Right lobe of liver (tissue), 6 donors: Measurements from ENCODE around the gene TUBGCP2. TPM values are rescaled to one million over a fixed set of nuclear protein-coding genes. Genes with fewer than 3 reads are reported as not detected.
A peak's percentile ranks its signal among the peaks of the same experiment; 100 is the strongest.

Source experiments
- ATAC-seq, 4 donors: fragments of 200-7000 bp; cut with Tn5 transposase; one replicate each; pipeline ENCODE4 v1.9.1; 2020; ENCODE audit warnings: mild to moderate bottlenecking in 4 of 4, moderate library complexity in 4 of 4
- DNase-seq, 3 donors: peaks; one replicate each; pipeline ENCODE4 v3.0.0-alpha.2; 2020
- H3K27ac ChIP-seq, 3 donors: fragments of 200-600 bp; one replicate each; pipeline ENCODE4 v1.8.0; 2022
- H3K27me3 ChIP-seq, 2 donors: fragments of 200-600 bp; one replicate each; pipeline ENCODE4 v1.8.0; 2022
- H3K36me3 ChIP-seq, 4 donors: fragments of 200-600 bp; sonication (generic) in 1 of 4; one replicate each; pipeline versions ENCODE4 v1.5.1 to v1.8.0; 2017 to 2022; ENCODE audit warnings: control low read depth in 1 of 4
- H3K4me1 ChIP-seq, 4 donors: fragments of 200-600 bp; sonication (generic) in 1 of 4; one replicate each; pipeline versions ENCODE4 v1.5.1 to v1.8.0; 2017 to 2022; ENCODE audit warnings: control low read depth in 1 of 4
- H3K4me3 ChIP-seq, 3 donors: fragments of 200-600 bp; one replicate each; pipeline ENCODE4 v1.8.0; 2022
- H3K9me3 ChIP-seq, 4 donors: fragments of 200-600 bp; sonication (generic) in 1 of 4; one replicate each; pipeline versions ENCODE4 v1.5.1 to v1.8.0; 2017 to 2022; ENCODE audit warnings: control low read depth in 1 of 4
- CTCF ChIP-seq, 4 donors: fragments of 200-600 bp in 3 of 4; fragments of 450-650 bp in 1 of 4; IDR thresholded peaks; one replicate each; pipeline versions ENCODE4 v1.5.1 to v1.8.0; 2016 to 2022; ENCODE audit warnings: antibody characterized with exemption in 4 of 4, mild to moderate bottlenecking in 2 of 4
- POLR2A ChIP-seq: fragments of 450-650 bp; IDR thresholded peaks from one replicate; pipeline ENCODE4 v1.6.1; 2017; ENCODE audit warnings: antibody characterized with exemption, mild to moderate bottlenecking
- WGBS: methylation state at CpG from one replicate; pipeline ENCODE4 v1.1.6; 2018; ENCODE audit warnings: low coverage, low lambda C conversion rate; ENCODE audit not compliant: insufficient coverage; ENCODE audit errors: missing lambda C conversion rate; 5-methylcytosine and 5-hydroxymethylcytosine counted together
- intact Hi-C, 2 donors: fragments of 100-400 bp; cut with DNase I; formaldehyde crosslinking; loops; one replicate each; pipeline versions ENCODE4 v1.11.2 to v1.14.1; 2022
- total RNA-seq, 6 experiments: library from RNA; depleted of rRNA in 2 of 6; stranded (reverse); fragments of >200 nt in 2 of 6; fragmentation: NEBNext Ultra II Directional in 3 of 6; extraction: Animal tissue kit (Norgen Biotek cat#: 25700) in 3 of 6; gene quantifications; one replicate each; pipeline versions ENCODE4 v1.1.0 to v1.2.4, GENCODE V29; 2016 to 2023
- donor health status: DM: no; HTN: yes; CAD: no.
- donor health status: DM: no; HTN: no; CAD: no.
- donor health status: DM: no; HTN: no; CAD: no.
- donor health status: DM: no; HTN: yes; CAD: no.
- donor health status: DM: no; HTN: yes; CAD: no.

TUBGCP2 gene
- total RNA-seq, 6 experiments from 2014 or later: 19.6 to 30.0 (median 25.6) TPM

- intact Hi-C loops: no loop called here
These were observed 1.7 kb downstream of the TUBGCP2 start for GRCh38 chr10:133306941-133307379.

GRCh38 chr10:133306097-133306476 is 2.6 kb downstream of the TUBGCP2 start:
- H3K27ac ChIP-seq: peak overlapping the region in 2 of 3 donors; percentile 29 to 60
- H3K36me3 ChIP-seq: peaks cover 0 to 4% (median 2%) of the 10 kb centered on the region in 4 donors
- no peak overlapping the region for H3K4me3 ChIP-seq
- no peak for DNase-seq
- H3K9me3 ChIP-seq: no peaks in the 10 kb centered on the region
- H3K27me3 ChIP-seq: no peaks in the 10 kb centered on the region
- intact Hi-C loops: no loop called here
- ATAC-seq: no peak
- peaks cover 0 to 35% (median 9%) of the 10 kb centered on the region in 4 donors for H3K4me1 ChIP-seq
- 90% methylated on average over 2 of the region's 5 CpGs for WGBS
- TF ChIP-seq CTCF (IDR thresholded peaks at IDR 0.05) (no peak), POLR2A (no peak)

More at GRCh38 chr10:133306941-133307379, 1.7 kb downstream of the TUBGCP2 start:
- ATAC-seq: no peak
- 95% methylated on average over 8 of the region's 17 CpGs for WGBS
- no peak for TF ChIP-seq POLR2A
- no peak for TF ChIP-seq CTCF (IDR thresholded peaks at IDR 0.05)
- no peak overlapping the region for H3K4me3 ChIP-seq
- no peak for DNase-seq
- no peaks in the 10 kb centered on the region for H3K27me3 ChIP-seq
- H3K4me1 ChIP-seq: peaks cover 0 to 35% (median 9%) of the 10 kb centered on the region in 4 donors
- no peaks in the 10 kb centered on the region for H3K9me3 ChIP-seq
- H3K27ac ChIP-seq: no peak overlapping the region
- H3K36me3 ChIP-seq: peaks cover 0 to 13% (median 5%) of the 10 kb centered on the region in 4 donors

- Histone ChIP-seq H3K27ac (no peak overlapping the region), H3K4me3 (no peak overlapping the region), H3K36me3 (peaks cover 0 to 27% (median 16%) of the 10 kb centered on the region in 4 donors), H3K27me3 (no peaks in the 10 kb centered on the region), H3K9me3 (no peaks in the 10 kb centered on the region), H3K4me1 (peaks cover 0 to 22% (median 5%) of the 10 kb centered on the region in 4 donors)
- DNase-seq (no peak), ATAC-seq (no peak)
- TF ChIP-seq CTCF (IDR thresholded peaks at IDR 0.05) (no peak), POLR2A (no peak)
- WGBS: 67% methylated on average over 1 of the region's 10 CpGs
- intact Hi-C loops: no loop called here
These were observed 5.5 kb downstream of the TUBGCP2 start for GRCh38 chr10:133303206-133303605.

GRCh38 chr10:133302230-133302629 is 6.4 kb downstream of the TUBGCP2 start:
- peak in 1 of 4 donors; percentile 5 for ATAC-seq
- no peaks in the 10 kb centered on the region for H3K9me3 ChIP-seq
- H3K4me3 ChIP-seq: no peak overlapping the region
- no CpG with 5 or more reads among the region's 14 CpGs for WGBS
- no peaks in the 10 kb centered on the region for H3K27me3 ChIP-seq
- H3K36me3 ChIP-seq: peaks cover 0 to 36% (median 23%) of the 10 kb centered on the region in 4 donors
- no peak overlapping the region for H3K27ac ChIP-seq
- TF ChIP-seq POLR2A: no peak
- no peak for TF ChIP-seq CTCF (IDR thresholded peaks at IDR 0.05)
- H3K4me1 ChIP-seq: peaks cover 0 to 17% (median 3%) of the 10 kb centered on the region in 4 donors
- intact Hi-C loops: no loop called here
- no peak for DNase-seq

GRCh38 chr10:133299738-133300137 is 8.9 kb downstream of the TUBGCP2 start:
- Histone ChIP-seq H3K27ac (no peak overlapping the region), H3K9me3 (no peaks in the 10 kb centered on the region), H3K27me3 (no peaks in the 10 kb centered on the region), H3K36me3 (peaks cover 0 to 60% (median 36%) of the 10 kb centered on the region in 4 donors), H3K4me1 (peaks cover 0 to under 1% (median 0%) of the 10 kb centered on the region in 4 donors), H3K4me3 (no peak overlapping the region)
- no peak for TF ChIP-seq POLR2A
- no peak for TF ChIP-seq CTCF (IDR thresholded peaks at IDR 0.05)
- whole genome bisulfite sequencing: 95% methylated on average over 7 of the region's 14 CpGs
- intact Hi-C loops: no loop called here
- DNase-seq (no peak), ATAC-seq (no peak)
